Uterus (tissue), 4 donors: ENCODE measurements around the gene DENND1A. TPM values are rescaled to one million over a fixed set of nuclear protein-coding genes. Genes with fewer than 3 reads are reported as not detected.

Experiments
- DNase-seq, 2 donors: peaks; one replicate each; pipeline ENCODE4 v3.0.0-alpha.2; 2019 to 2020
- H3K27ac ChIP-seq, 2 donors: fragments of 200-600 bp; sonication (generic); 1 replicate in 1 of 2; 2 replicates in 1 of 2; pipeline ENCODE4 v1.5.1; 2016 to 2018
- H3K27me3 ChIP-seq, 2 donors: fragments of 200-600 bp; sonication (generic); one replicate each; pipeline ENCODE4 v1.5.1; 2018 to 2019; ENCODE audit warnings: control low read depth in 1 of 2
- H3K36me3 ChIP-seq, 2 donors: fragments of 200-600 bp; sonication (generic); one replicate each; pipeline ENCODE4 v1.5.1; 2019; ENCODE audit warnings: control low read depth in 1 of 2
- H3K4me1 ChIP-seq, 2 donors: fragments of 200-600 bp; sonication (generic); one replicate each; pipeline ENCODE4 v1.5.1; 2018 to 2019; ENCODE audit warnings: control low read depth in 1 of 2
- H3K4me3 ChIP-seq, 2 donors: fragments of 200-600 bp; sonication (generic); 1 replicate in 1 of 2; 2 replicates in 1 of 2; pipeline ENCODE4 v1.5.1; 2018 to 2019; ENCODE audit warnings: mild to moderate bottlenecking in 1 of 2
- H3K9me3 ChIP-seq, 2 donors: fragments of 200-600 bp; sonication (generic); one replicate each; pipeline ENCODE4 v1.5.1; 2019; ENCODE audit warnings: control low read depth in 1 of 2
- CTCF ChIP-seq, 4 experiments: fragments of 200-600 bp in 2 of 4; fragments of 450-650 bp in 2 of 4; sonication (generic) in 2 of 4; IDR thresholded peaks; one replicate each; pipeline ENCODE4 v1.5.1; 2016 to 2019; ENCODE audit warnings: antibody characterized with exemption in 4 of 4, mild to moderate bottlenecking in 2 of 4, moderate library complexity in 1 of 4
- POLR2A ChIP-seq, 2 donors: fragments of 450-650 bp; IDR thresholded peaks; one replicate each; pipeline ENCODE4 v1.6.1; 2016; ENCODE audit warnings: antibody characterized with exemption in 2 of 2, mild to moderate bottlenecking in 1 of 2, moderate library complexity in 1 of 2
- intact Hi-C: fragments of 100-400 bp; cut with DNase I; formaldehyde crosslinking; loops from one replicate; pipeline ENCODE4 v1.15.1; 2023; ENCODE audit warnings: low total_unique reads
- total RNA-seq, 4 donors: library from RNA; depleted of rRNA in 3 of 4; stranded (reverse); fragments of >200 nt in 3 of 4; gene quantifications; one replicate each; pipeline versions ENCODE4 v1.1.0 to v1.2.4, GENCODE V29; 2014 to 2023
- donor health status: DM: yes; HTN: yes; CAD: no.

DENND1A gene
- total RNA-seq, 4 donors from 2014 or later = 10.8 to 34.5 (median 22.6) TPM

- intact Hi-C loops = no loop called here
- Histone ChIP-seq H3K27ac (no peak overlapping the region), H3K27me3 (no peaks in the 10 kb centered on the region), H3K36me3 (no peaks in the 10 kb centered on the region), H3K4me3 (no peak overlapping the region), H3K4me1 (no peaks in the 10 kb centered on the region), H3K9me3 (no peaks in the 10 kb centered on the region)
- no peak for TF ChIP-seq CTCF (IDR thresholded peaks at IDR 0.05)
- no peak for TF ChIP-seq POLR2A (IDR thresholded peaks at IDR 0.05)
- no peak for DNase-seq
Measured at GRCh38 chr9:123426406-123426805, 503.5 kb downstream of the DENND1A start.

- Histone ChIP-seq H3K27ac (no peak overlapping the region), H3K36me3 (no peaks in the 10 kb centered on the region), H3K27me3 (no peaks in the 10 kb centered on the region), H3K4me3 (no peak overlapping the region), H3K9me3 (no peaks in the 10 kb centered on the region), H3K4me1 (no peaks in the 10 kb centered on the region)
- TF ChIP-seq POLR2A (IDR thresholded peaks at IDR 0.05) = no peak
- no peak for TF ChIP-seq CTCF (IDR thresholded peaks at IDR 0.05)
- no peak for DNase-seq
- intact Hi-C loops = no loop called here
Measured at GRCh38 chr9:123425836-123426365, 504.0 kb downstream of the DENND1A start.

- Histone ChIP-seq H3K4me3 (no peak overlapping the region), H3K4me1 (no peaks in the 10 kb centered on the region), H3K27me3 (no peaks in the 10 kb centered on the region), H3K27ac (no peak overlapping the region), H3K9me3 (no peaks in the 10 kb centered on the region), H3K36me3 (no peaks in the 10 kb centered on the region)
- TF ChIP-seq CTCF (IDR thresholded peaks at IDR 0.05) = no peak
- TF ChIP-seq POLR2A (IDR thresholded peaks at IDR 0.05) = no peak
- no peak for DNase-seq
- intact Hi-C loops = no loop called here
Measured at GRCh38 chr9:123425261-123425821, 504.6 kb downstream of the DENND1A start.

GRCh38 chr9:123424552-123425225 lies 505.2 kb downstream of the DENND1A start:
- Histone ChIP-seq H3K9me3 (no peaks in the 10 kb centered on the region), H3K4me3 (no peak overlapping the region), H3K36me3 (no peaks in the 10 kb centered on the region), H3K27ac (no peak overlapping the region), H3K4me1 (no peaks in the 10 kb centered on the region), H3K27me3 (no peaks in the 10 kb centered on the region)
- no peak for DNase-seq
- no peak for TF ChIP-seq CTCF (IDR thresholded peaks at IDR 0.05)
- no peak for TF ChIP-seq POLR2A (IDR thresholded peaks at IDR 0.05)
- intact Hi-C loops = no loop called here

- H3K36me3 ChIP-seq = no peaks in the 10 kb centered on the region
- no peaks in the 10 kb centered on the region for H3K9me3 ChIP-seq
- no peak for TF ChIP-seq POLR2A (IDR thresholded peaks at IDR 0.05)
- no peak overlapping the region for H3K4me3 ChIP-seq
- DNase-seq = peak in 1 of 2 donors; percentile 12
- intact Hi-C loops = no loop called here
- no peak overlapping the region for H3K27ac ChIP-seq
- H3K4me1 ChIP-seq = no peaks in the 10 kb centered on the region
- H3K27me3 ChIP-seq = no peaks in the 10 kb centered on the region
Measured at GRCh38 chr9:123424131-123424530, 505.8 kb downstream of the DENND1A start.
